Measurements from ENCODE around the gene PMF1.

Gene PMF1

GRCh38 chr1:156229809-156230472, 17.1 kb downstream of the PMF1 start:
- no peak overlapping the region for H3K4me3 ChIP-seq (replicated peaks; ENCODE audit: low read depth, low read length)
- no peak for DNase-seq (ENCODE audit: extremely low read depth, low read depth)
- no peak for TF ChIP-seq CTCF (IDR thresholded peaks at IDR 0.05; ENCODE audit: low read depth, low read length, missing control alignments)

- no peak overlapping the region for H3K4me3 ChIP-seq (replicated peaks; ENCODE audit: low read depth, low read length)
- DNase-seq (ENCODE audit: extremely low read depth, low read depth), result no peak
- TF ChIP-seq CTCF (IDR thresholded peaks at IDR 0.05; ENCODE audit: low read depth, low read length, missing control alignments), result no peak
Measured at GRCh38 chr1:156230473-156230837, 17.6 kb downstream of the PMF1 start.

GRCh38 chr1:156232201-156232894, 19.5 kb downstream of the PMF1 start:
- no peak for DNase-seq (ENCODE audit: extremely low read depth, low read depth)
- no peak for TF ChIP-seq CTCF (IDR thresholded peaks at IDR 0.05; ENCODE audit: low read depth, low read length, missing control alignments)
- no peak overlapping the region for H3K4me3 ChIP-seq (replicated peaks; ENCODE audit: low read depth, low read length)

- no peak overlapping the region for H3K4me3 ChIP-seq (replicated peaks; ENCODE audit: low read depth, low read length)
- no peak for TF ChIP-seq CTCF (IDR thresholded peaks at IDR 0.05; ENCODE audit: low read depth, low read length, missing control alignments)
- DNase-seq (ENCODE audit: extremely low read depth, low read depth), result peak; percentile 29
Measured at GRCh38 chr1:156233426-156234127, 20.8 kb downstream of the PMF1 start.

GRCh38 chr1:156236164-156236563, 23.4 kb downstream of the PMF1 start:
- H3K4me3 ChIP-seq (replicated peaks; ENCODE audit: low read depth, low read length), result no peak overlapping the region
- no peak for TF ChIP-seq CTCF (IDR thresholded peaks at IDR 0.05; ENCODE audit: low read depth, low read length, missing control alignments)
- no peak for DNase-seq (ENCODE audit: extremely low read depth, low read depth)

GRCh38 chr1:156238248-156238647, 25.4 kb downstream of the PMF1 start:
- H3K4me3 ChIP-seq (replicated peaks; ENCODE audit: low read depth, low read length), result no peak overlapping the region
- DNase-seq (ENCODE audit: extremely low read depth, low read depth), result no peak
- TF ChIP-seq CTCF (IDR thresholded peaks at IDR 0.05; ENCODE audit: low read depth, low read length, missing control alignments), result no peak
